Skin of body (tissue), 2 donors: ENCODE results near the gene SNX18. TPM values are rescaled to one million over a fixed set of nuclear protein-coding genes. Genes with fewer than 3 reads are reported as not detected.
"Not testable (repeated sequence)": the region's sequence is repeated elsewhere in the genome, so short reads cannot be mapped to it uniquely, and the experiment has no call there.

Experiments used
- DNase-seq: peaks from one replicate; lab custom pipeline; 2025; lab: John Stamatoyannopoulos, UW
- total RNA-seq: library from RNA; depleted of rRNA; stranded (reverse); fragments of >200 nt; gene quantifications from one replicate; pipeline ENCODE4 v1.2.3, GENCODE V29; 2014

SNX18 gene
- total RNA-seq, 1 donor from 2014 or later, result 33.9 TPM

- DNase-seq, result no peak
Observed at GRCh38 chr5:54518818-54519508, 1.4 kb downstream of the SNX18 start.

- no peak for DNase-seq
Observed at GRCh38 chr5:54519509-54519876, 1.9 kb downstream of the SNX18 start.

- DNase-seq, result peak; percentile 57
Observed at GRCh38 chr5:54520438-54520846, 2.9 kb downstream of the SNX18 start.

GRCh38 chr5:54520940-54521339 lies 3.4 kb downstream of the SNX18 start:
- DNase-seq, result no peak

GRCh38 chr5:54521856-54522479 lies 4.4 kb downstream of the SNX18 start:
- no peak for DNase-seq

GRCh38 chr5:54523534-54523933 lies 6.0 kb downstream of the SNX18 start:
- no peak for DNase-seq

- DNase-seq, result no peak
Observed at GRCh38 chr5:54524082-54524481, 6.5 kb downstream of the SNX18 start.

- no peak for DNase-seq
Observed at GRCh38 chr5:54524704-54525103, 7.1 kb downstream of the SNX18 start.

GRCh38 chr5:54525261-54525660 lies 7.7 kb downstream of the SNX18 start:
- no peak for DNase-seq

GRCh38 chr5:54525692-54526091 lies 8.1 kb downstream of the SNX18 start:
- no peak for DNase-seq

- peak; percentile 54 for DNase-seq
Observed at GRCh38 chr5:54526604-54527288, 9.2 kb downstream of the SNX18 start.

GRCh38 chr5:54528633-54529209 lies 11.2 kb downstream of the SNX18 start:
- no peak for DNase-seq

GRCh38 chr5:54529565-54529964 lies 12.0 kb downstream of the SNX18 start:
- DNase-seq, result no peak

- no peak for DNase-seq
Observed at GRCh38 chr5:54531546-54531945, 14.0 kb downstream of the SNX18 start.

GRCh38 chr5:54533541-54534190 lies 16.1 kb downstream of the SNX18 start:
- DNase-seq, result no peak

GRCh38 chr5:54534191-54535004 lies 16.8 kb downstream of the SNX18 start:
- peak; percentile 75 for DNase-seq

GRCh38 chr5:54535149-54535844 lies 17.7 kb downstream of the SNX18 start:
- DNase-seq, result no peak

- not testable (repeated sequence) for DNase-seq
Observed at GRCh38 chr5:54536375-54536774, 18.8 kb downstream of the SNX18 start.

- not testable (repeated sequence) for DNase-seq
Observed at GRCh38 chr5:54536861-54537260, 19.3 kb downstream of the SNX18 start.

- peak; percentile 67 for DNase-seq
Observed at GRCh38 chr5:54537725-54538124, 20.2 kb downstream of the SNX18 start.
